Prostate gland (tissue), 2 donors: ENCODE measurements around the gene ADGRD1. TPM values are rescaled to one million over a fixed set of nuclear protein-coding genes. Genes with fewer than 3 reads are reported as not detected.

Experiments used
- DNase-seq: peaks from one replicate; pipeline ENCODE4 v3.0.0-alpha.2; 2019; ENCODE audit warnings: low spot score
- H3K27ac ChIP-seq, 2 donors: fragments of 200-600 bp; sonication (generic); 2 replicates each; pipeline ENCODE4 v1.5.1; 2017 to 2019
- H3K27me3 ChIP-seq: fragments of 200-600 bp; sonication (generic); replicated peaks from 2 replicates; pipeline ENCODE4 v1.5.1; 2019; ENCODE audit not compliant: insufficient read depth
- H3K36me3 ChIP-seq, 2 donors: fragments of 200-600 bp; sonication (generic); 1 replicate in 1 of 2; 2 replicates in 1 of 2; pipeline versions ENCODE4 v1.5.1 to v1.8.1; 2017 to 2019
- H3K4me1 ChIP-seq: fragments of 200-600 bp; sonication (generic); replicated peaks from 2 replicates; pipeline ENCODE4 v1.5.1; 2019
- H3K4me3 ChIP-seq, 2 donors: fragments of 200-600 bp; sonication (generic); 2 replicates each; pipeline ENCODE4 v1.5.1; 2017 to 2019
- H3K9me3 ChIP-seq: fragments of 200-600 bp; sonication (generic); 2 replicates; pipeline ENCODE4 v1.5.1; 2017
- POLR2A ChIP-seq: fragments of 450-650 bp; IDR thresholded peaks from one replicate; pipeline ENCODE4 v1.6.1; 2016; ENCODE audit warnings: antibody characterized with exemption, mild to moderate bottlenecking
- POLR2AphosphoS5 ChIP-seq: sonication (generic); formaldehyde crosslinking; IDR thresholded peaks from one replicate; pipeline ENCODE4 v1.6.1; 2017; ENCODE audit warnings: antibody characterized with exemption
- WGBS: methylation state at CpG from one replicate; pipeline ENCODE4 v1.1.5; 2018; 5-methylcytosine and 5-hydroxymethylcytosine counted together
- intact Hi-C: fragments of 100-400 bp; cut with DNase I; formaldehyde crosslinking; loops from one replicate; pipeline ENCODE4 v1.14.2; 2022
- total RNA-seq, 2 donors: library from RNA; depleted of rRNA; stranded (reverse); fragments of >200 nt; gene quantifications; one replicate each; pipeline ENCODE4 v1.1.0, GENCODE V29; 2016
- TF ChIP-seq, protein P1 (sequence below), 4 experiments: fragments of 200-600 bp in 2 of 4; fragments of 450-650 bp in 2 of 4; sonication (generic) in 2 of 4; IDR thresholded peaks; 1 replicate in 3 of 4; 2 replicates in 1 of 4; pipeline ENCODE4 v1.5.1; 2016 to 2019; ENCODE audit warnings: antibody characterized with exemption in 4 of 4, mild to moderate bottlenecking in 2 of 4, moderate library complexity in 2 of 4

ADGRD1 gene
- total RNA-seq, 2 donors from 2014 or later, result 4.3 to 20.9 TPM

DNA sequence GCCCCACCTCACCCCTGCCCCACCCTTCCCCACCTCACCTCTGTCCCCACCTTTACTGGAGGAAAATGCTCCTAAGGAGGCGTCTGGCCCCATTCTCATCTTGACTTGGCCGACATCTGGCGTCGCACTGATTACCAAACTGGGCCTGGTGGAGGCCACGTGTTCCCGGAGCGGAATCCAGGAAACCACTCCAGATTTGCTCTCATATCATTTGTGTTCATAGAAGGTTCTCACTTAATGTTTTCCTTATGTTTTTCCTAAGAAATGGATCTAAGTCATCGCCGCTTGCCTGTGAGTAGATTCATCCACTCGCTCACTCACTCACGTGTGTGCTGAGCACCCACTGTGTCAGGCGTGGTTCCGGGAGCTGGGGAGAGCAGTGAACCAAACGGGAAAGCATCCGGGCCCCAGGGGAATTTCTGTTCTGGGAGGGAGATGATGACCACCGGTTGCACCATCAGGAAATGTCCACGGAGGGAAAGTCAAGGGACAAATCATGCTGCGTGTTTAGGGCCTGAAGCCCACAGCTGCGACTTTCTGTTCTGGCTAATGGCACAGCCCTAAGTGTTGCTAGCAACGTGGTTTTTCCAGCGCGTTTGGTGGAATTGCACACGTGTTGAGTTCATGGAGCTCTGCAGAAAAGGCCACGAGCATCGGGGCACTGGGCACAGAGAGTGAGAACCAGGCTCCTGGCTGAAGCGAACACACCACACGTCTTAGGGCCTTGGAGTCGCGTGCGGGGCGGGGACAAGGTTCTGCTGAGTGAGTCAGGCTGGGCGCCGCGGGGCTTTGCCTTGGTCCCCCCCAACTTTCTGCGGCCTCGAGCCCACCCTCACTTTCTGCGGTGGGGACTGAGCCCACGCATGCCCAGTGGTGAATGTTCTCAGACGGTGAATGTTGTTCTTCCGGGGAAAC is 57.7 kb downstream of the ADGRD1 start:
- TF ChIP-seq POLR2AphosphoS5, result no peak
- TF ChIP-seq POLR2A, result no peak
- TF ChIP-seq, protein P1, sequence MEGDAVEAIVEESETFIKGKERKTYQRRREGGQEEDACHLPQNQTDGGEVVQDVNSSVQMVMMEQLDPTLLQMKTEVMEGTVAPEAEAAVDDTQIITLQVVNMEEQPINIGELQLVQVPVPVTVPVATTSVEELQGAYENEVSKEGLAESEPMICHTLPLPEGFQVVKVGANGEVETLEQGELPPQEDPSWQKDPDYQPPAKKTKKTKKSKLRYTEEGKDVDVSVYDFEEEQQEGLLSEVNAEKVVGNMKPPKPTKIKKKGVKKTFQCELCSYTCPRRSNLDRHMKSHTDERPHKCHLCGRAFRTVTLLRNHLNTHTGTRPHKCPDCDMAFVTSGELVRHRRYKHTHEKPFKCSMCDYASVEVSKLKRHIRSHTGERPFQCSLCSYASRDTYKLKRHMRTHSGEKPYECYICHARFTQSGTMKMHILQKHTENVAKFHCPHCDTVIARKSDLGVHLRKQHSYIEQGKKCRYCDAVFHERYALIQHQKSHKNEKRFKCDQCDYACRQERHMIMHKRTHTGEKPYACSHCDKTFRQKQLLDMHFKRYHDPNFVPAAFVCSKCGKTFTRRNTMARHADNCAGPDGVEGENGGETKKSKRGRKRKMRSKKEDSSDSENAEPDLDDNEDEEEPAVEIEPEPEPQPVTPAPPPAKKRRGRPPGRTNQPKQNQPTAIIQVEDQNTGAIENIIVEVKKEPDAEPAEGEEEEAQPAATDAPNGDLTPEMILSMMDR (IDR thresholded peaks at IDR 0.05), result no peak
- no peaks in the 10 kb centered on the region for H3K36me3 ChIP-seq
- 94% methylated on average over 40 of the region's 40 CpGs for WGBS
- intact Hi-C loops, result no loop called here
- H3K4me3 ChIP-seq, result no peak overlapping the region
- H3K27me3 ChIP-seq, result no peaks in the 10 kb centered on the region
- H3K4me1 ChIP-seq, result peaks cover 5% of the 10 kb centered on the region
- H3K9me3 ChIP-seq, result no peaks in the 10 kb centered on the region
- DNase-seq, result no peak
- H3K27ac ChIP-seq, result no peak overlapping the region

DNA sequence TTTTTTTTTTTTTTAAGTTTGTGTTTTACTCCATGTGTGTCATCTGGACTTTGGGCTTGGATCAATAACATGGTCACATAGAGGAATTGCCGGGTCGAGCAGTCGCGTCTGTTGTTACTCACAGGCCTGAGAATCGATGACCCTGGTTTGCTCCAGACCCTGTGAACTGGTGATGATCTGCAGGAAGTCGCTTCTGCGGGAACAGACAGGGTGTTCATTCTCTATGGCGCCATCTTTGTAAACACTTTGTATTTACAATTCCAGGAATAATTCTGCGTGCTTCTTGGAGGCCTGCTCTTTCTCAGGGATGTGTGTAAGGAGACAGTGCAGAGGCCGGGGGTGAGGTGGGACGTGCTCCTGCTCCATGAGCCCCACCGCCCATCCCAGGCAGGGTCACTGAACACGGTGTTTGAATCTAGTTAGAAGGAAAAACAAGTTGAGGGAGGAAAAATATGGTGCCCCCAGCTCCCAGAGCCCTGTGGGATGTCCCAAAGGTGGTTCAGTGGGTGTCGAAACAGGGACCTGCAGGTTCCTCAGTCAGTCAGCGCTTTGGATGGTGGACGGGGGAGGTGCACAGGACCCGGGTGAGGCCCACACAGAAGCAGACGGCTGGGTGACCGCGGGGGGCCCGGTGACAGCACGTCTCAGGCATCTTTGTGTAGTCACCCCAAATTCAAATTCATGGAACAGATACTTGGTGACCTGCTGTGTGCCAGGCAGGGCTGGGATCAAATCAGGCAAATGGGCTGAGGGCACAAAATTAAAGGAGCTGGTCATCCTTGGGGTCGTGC is 58.8 kb downstream of the ADGRD1 start:
- H3K36me3 ChIP-seq, result no peaks in the 10 kb centered on the region

GRCh38 chr12:131013118-131013517 is 59.4 kb downstream of the ADGRD1 start:
- Histone ChIP-seq H3K27me3 (no peaks in the 10 kb centered on the region), H3K9me3 (no peaks in the 10 kb centered on the region), H3K36me3 (no peaks in the 10 kb centered on the region), H3K4me3 (no peak overlapping the region), H3K27ac (no peak overlapping the region), H3K4me1 (no peaks in the 10 kb centered on the region)
- 95% methylated on average over 7 of the region's 7 CpGs for WGBS
- no peak for TF ChIP-seq POLR2A
- no peak for TF ChIP-seq POLR2AphosphoS5
- TF ChIP-seq, protein P1 (IDR thresholded peaks at IDR 0.05), result no peak
- intact Hi-C loops, result no loop called here
- DNase-seq, result no peak

More for the DNA sequence above, 58.8 kb downstream of the ADGRD1 start:
- intact Hi-C loops, result no loop called here
- H3K9me3 ChIP-seq, result no peaks in the 10 kb centered on the region
- no peak for DNase-seq
- WGBS, result 91% methylated on average over 23 of the region's 23 CpGs
- H3K4me3 ChIP-seq, result no peak overlapping the region
- no peaks in the 10 kb centered on the region for H3K4me1 ChIP-seq
- H3K27ac ChIP-seq, result no peak overlapping the region
- TF ChIP-seq POLR2AphosphoS5 (no peak), POLR2A (no peak)
- TF ChIP-seq, protein P1 (IDR thresholded peaks at IDR 0.05), result no peak
- no peaks in the 10 kb centered on the region for H3K27me3 ChIP-seq

DNA sequence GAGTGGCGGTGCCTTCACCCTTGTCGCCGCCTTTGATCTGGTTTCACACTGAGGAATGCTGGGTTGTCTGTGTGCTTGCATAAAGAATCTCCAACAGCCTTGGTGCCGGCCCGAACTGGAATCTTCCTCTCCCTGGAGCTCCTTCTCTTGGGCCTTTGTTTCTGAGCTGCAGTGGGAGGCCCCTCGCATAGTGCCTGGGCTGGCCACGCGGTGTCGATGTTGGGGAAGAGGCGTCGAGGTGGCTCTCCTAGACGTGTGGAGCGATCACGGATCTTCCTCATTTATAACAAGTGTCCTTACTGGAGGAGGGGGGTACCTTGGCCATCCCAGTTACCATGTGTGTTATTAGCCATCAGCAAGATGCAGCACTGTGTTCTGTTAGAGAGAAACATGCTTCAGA is 60.6 kb downstream of the ADGRD1 start:
- Histone ChIP-seq H3K27me3 (no peaks in the 10 kb centered on the region), H3K4me3 (no peak overlapping the region), H3K36me3 (no peaks in the 10 kb centered on the region), H3K9me3 (no peaks in the 10 kb centered on the region), H3K27ac (no peak overlapping the region), H3K4me1 (no peaks in the 10 kb centered on the region)
- TF ChIP-seq POLR2A (no peak), POLR2AphosphoS5 (no peak)
- TF ChIP-seq, protein P1 (IDR thresholded peaks at IDR 0.05), result no peak
- intact Hi-C loops, result no loop called here
- no peak for DNase-seq
- WGBS, result 88% methylated on average over 14 of the region's 14 CpGs
